Common myeloid progenitor, CD34-positive (primary cell): ENCODE measurements around the gene PITPNC1.
"Not testable (repeated sequence)": the region's sequence is repeated elsewhere in the genome, so short reads cannot be mapped to it uniquely, and the experiment has no call there.

Source experiments
- CTCF ChIA-PET: fragments of 350-600 bp; sonication (Branson Sonifier 250); formaldehyde crosslinking; loops from one replicate; lab custom pipeline; 2021; ENCODE audit warnings: antibody characterized with exemption; lab: Charles Lee
- POLR2A ChIA-PET: fragments of 350-600 bp; sonication (Branson Sonifier 250); formaldehyde crosslinking; loops from one replicate; lab custom pipeline; 2021; ENCODE audit warnings: antibody characterized with exemption; lab: Charles Lee
- DNase-seq, 3 donors: peaks; one replicate each; pipeline versions ENCODE4 v3.0.0 to v3.0.0-alpha.2; 2013
- H3K27ac ChIP-seq, 2 experiments: 1 replicate in 1 of 2; 2 replicates in 1 of 2; pipeline ENCODE4 v1.7.0; 2013; ENCODE audit warnings: inconsistent platforms in 2 of 2, low read length in 2 of 2, mild to moderate bottlenecking in 2 of 2, low read depth in 1 of 2, moderate library complexity in 1 of 2; ENCODE audit not compliant: severe bottlenecking in 2 of 2, insufficient read depth in 1 of 2, poor library complexity in 1 of 2
- H3K27me3 ChIP-seq, 5 experiments: replicated peaks in 2 of 5; 1 replicate in 3 of 5; 2 replicates in 2 of 5; pipeline versions ENCODE4 v1.6.1 to v1.7.0; 2013; ENCODE audit warnings: low read length in 4 of 5, mild to moderate bottlenecking in 2 of 5, moderate library complexity in 2 of 5, inconsistent platforms in 1 of 5; ENCODE audit not compliant: insufficient read depth in 5 of 5, control insufficient read depth in 4 of 5
- H3K36me3 ChIP-seq, 4 experiments: 1 replicate in 2 of 4; 2 replicates in 2 of 4; pipeline versions ENCODE4 v1.6.1 to v1.7.0; 2013; ENCODE audit warnings: low read length in 3 of 4, control low read depth in 1 of 4, mild to moderate bottlenecking in 1 of 4; ENCODE audit not compliant: control insufficient read depth in 4 of 4, insufficient read depth in 4 of 4
- H3K4me1 ChIP-seq, 4 experiments: 1 replicate in 3 of 4; 2 replicates in 1 of 4; pipeline versions ENCODE4 v1.6.1 to v1.7.1; 2013; ENCODE audit warnings: low read length in 3 of 4, mild to moderate bottlenecking in 3 of 4, control low read depth in 1 of 4, inconsistent platforms in 1 of 4, moderate library complexity in 1 of 4; ENCODE audit not compliant: control insufficient read depth in 4 of 4, insufficient read depth in 4 of 4; ENCODE audit errors: control extremely low read depth in 1 of 4
- H3K4me3 ChIP-seq, 7 experiments: 1 replicate in 4 of 7; 2 replicates in 3 of 7; pipeline versions ENCODE4 v1.5.1 to v1.7.0; 2013; ENCODE audit warnings: mild to moderate bottlenecking in 7 of 7, low read length in 6 of 7, moderate library complexity in 6 of 7, inconsistent platforms in 2 of 7, low read depth in 2 of 7, control low read depth in 1 of 7; ENCODE audit not compliant: insufficient read depth in 4 of 7, control insufficient read depth in 1 of 7; ENCODE audit errors: extremely low read depth in 1 of 7
- H3K9me3 ChIP-seq, 5 experiments: 1 replicate in 4 of 5; 2 replicates in 1 of 5; pipeline versions ENCODE4 v1.6.1 to v1.7.1; 2013; ENCODE audit warnings: low read length in 4 of 5, mild to moderate bottlenecking in 2 of 5, inconsistent platforms in 1 of 5, low read depth in 1 of 5, moderate library complexity in 1 of 5; ENCODE audit not compliant: control insufficient read depth in 4 of 5, insufficient read depth in 2 of 5; ENCODE audit errors: control extremely low read depth in 1 of 5
- WGBS: methylation state at CpG from one replicate; pipeline ENCODE4 v1.1.5; 2013; ENCODE audit not compliant: insufficient coverage; 5-methylcytosine and 5-hydroxymethylcytosine counted together

Gene PITPNC1

DNA sequence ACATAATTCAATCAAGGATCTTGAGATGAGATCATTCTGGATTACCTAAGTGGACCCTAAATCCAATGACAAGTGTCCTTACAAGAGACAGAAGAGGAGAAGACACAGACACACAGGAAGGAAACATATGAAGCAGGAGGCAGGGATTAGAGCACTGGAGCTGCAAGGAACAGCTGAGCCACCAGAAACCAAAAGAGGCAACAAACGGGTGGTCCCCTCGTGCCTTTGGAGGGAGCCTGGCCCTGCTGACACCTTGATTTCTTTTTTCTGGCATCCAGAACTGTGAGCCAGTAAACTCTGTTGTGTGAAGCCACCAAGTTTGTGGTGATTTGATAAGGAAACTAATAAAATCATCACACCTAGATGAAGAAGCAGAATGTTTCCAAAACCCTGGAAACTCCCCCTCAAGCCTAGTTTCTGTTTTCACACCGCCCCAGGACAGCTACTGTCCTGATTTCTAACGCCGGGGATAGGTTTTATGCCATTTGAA is 115.2 kb downstream of the PITPNC1 start:
- DNase-seq = no peak

DNA sequence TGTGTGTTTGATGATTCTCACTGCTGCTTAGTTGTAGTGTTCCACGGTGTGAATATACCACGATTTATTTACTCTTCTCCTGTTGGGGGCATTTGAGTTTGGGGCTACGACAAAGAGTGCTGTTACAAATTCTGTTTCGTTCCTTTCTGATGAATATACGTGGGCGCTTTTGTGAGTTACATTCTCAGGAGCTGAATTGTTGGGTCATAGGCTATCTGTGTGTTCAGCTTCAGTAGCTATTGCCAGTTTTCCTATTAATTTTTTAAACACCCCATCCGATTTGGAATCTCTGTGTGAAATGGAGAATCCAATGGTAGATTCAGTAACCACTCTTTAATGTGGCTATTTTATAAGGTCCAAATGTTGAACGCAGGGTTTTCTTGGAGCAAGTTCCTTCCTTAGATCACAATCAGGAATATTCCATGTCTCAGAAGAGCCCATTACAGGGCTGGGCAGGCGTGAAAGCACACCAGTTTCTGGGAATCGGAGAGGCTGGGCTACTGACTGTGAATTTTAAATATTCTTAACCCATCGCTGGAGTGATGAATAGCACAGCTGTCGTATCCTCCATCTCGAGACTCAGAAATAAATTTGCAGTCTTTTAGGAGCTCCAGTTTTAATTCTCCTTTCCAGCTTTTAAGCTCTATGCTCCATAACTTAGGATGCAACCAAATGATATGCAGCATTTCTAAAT is 115.9 kb downstream of the PITPNC1 start:
- Histone ChIP-seq H3K9me3 (no peaks in the 10 kb centered on the region), H3K4me3 (no peak overlapping the region), H3K27me3 (no peaks in the 10 kb centered on the region), H3K36me3 (peaks cover 0 to 3% (median 0%) of the 10 kb centered on the region in 4 experiments), H3K4me1 (peaks cover 0 to 4% (median 0%) of the 10 kb centered on the region in 4 experiments), H3K27ac (no peak overlapping the region)
- ChIA-PET CTCF (no interaction called here), POLR2A (no interaction called here)
- 91% methylated on average over 7 of the region's 13 CpGs for WGBS
- no peak for DNase-seq

More for the DNA sequence above, 115.2 kb downstream of the PITPNC1 start:
- no peaks in the 10 kb centered on the region for H3K27me3 ChIP-seq
- WGBS = 80% methylated on average over 1 of the region's 5 CpGs
- peaks cover 0 to 4% (median 0%) of the 10 kb centered on the region in 4 experiments for H3K4me1 ChIP-seq
- no peaks in the 10 kb centered on the region for H3K9me3 ChIP-seq
- H3K4me3 ChIP-seq = no peak overlapping the region
- H3K27ac ChIP-seq = no peak overlapping the region
- ChIA-PET CTCF (no interaction called here), POLR2A (no interaction called here)
- peaks cover 0 to 3% (median 0%) of the 10 kb centered on the region in 4 experiments for H3K36me3 ChIP-seq

- ChIA-PET POLR2A (no interaction called here), CTCF (no interaction called here)
- no peaks in the 10 kb centered on the region for H3K27me3 ChIP-seq
- peaks cover 0 to 4% (median 0%) of the 10 kb centered on the region in 4 experiments for H3K4me1 ChIP-seq
- H3K9me3 ChIP-seq = no peaks in the 10 kb centered on the region
- no peak overlapping the region for H3K27ac ChIP-seq
- no peak overlapping the region for H3K4me3 ChIP-seq
- peaks cover 0 to 3% (median 0%) of the 10 kb centered on the region in 4 experiments for H3K36me3 ChIP-seq
- WGBS = no CpG with 5 or more reads among the region's 4 CpGs
- DNase-seq = no peak
Observed at GRCh38 chr17:67493812-67494211, 116.7 kb downstream of the PITPNC1 start.

GRCh38 chr17:67495534-67495933 is 118.5 kb downstream of the PITPNC1 start:
- CTCF ChIA-PET, DNase-seq, H3K4me3 ChIP-seq, H3K27me3 ChIP-seq, H3K4me1 ChIP-seq, H3K27ac ChIP-seq, H3K36me3 ChIP-seq, H3K9me3 ChIP-seq: not testable (repeated sequence)
- POLR2A ChIA-PET = interaction anchor here (0.6 kb wide), 1 partner anchor 313 kb away, joined by 3 read pairs; no protein-coding TSS in a partner anchor
- WGBS = no CpG with 5 or more reads among the region's 5 CpGs

- no peaks in the 10 kb centered on the region for H3K27me3 ChIP-seq
- ChIA-PET CTCF (no interaction called here), POLR2A (no interaction called here)
- WGBS = 88% methylated on average over 7 of the region's 7 CpGs
- no peaks in the 10 kb centered on the region for H3K9me3 ChIP-seq
- H3K36me3 ChIP-seq = no peaks in the 10 kb centered on the region
- DNase-seq = no peak
- no peak overlapping the region for H3K4me3 ChIP-seq
- H3K27ac ChIP-seq = no peak overlapping the region
- peaks cover 0 to 4% (median 0%) of the 10 kb centered on the region in 4 experiments for H3K4me1 ChIP-seq
Observed at GRCh38 chr17:67496286-67496685, 119.2 kb downstream of the PITPNC1 start.

DNA sequence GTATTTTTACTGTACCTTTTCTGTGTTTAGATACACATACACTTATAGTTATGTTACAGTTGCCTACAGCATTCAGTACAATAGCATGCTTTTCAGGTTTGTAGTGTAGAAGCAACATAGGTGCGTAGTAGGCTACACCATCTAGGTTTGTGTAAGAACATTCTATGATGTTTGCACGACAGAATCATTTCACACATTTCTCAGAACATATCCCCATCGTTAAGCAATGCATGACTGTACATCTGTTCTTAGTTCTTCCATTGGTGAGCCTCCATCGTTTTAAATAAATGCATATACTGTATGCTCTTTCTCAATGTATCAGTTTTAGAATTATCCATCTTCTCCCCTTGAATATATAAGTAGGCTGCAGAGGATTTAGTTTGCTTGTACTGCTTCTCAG is 122.6 kb downstream of the PITPNC1 start:
- H3K4me1 ChIP-seq = no peaks in the 10 kb centered on the region
- POLR2A ChIA-PET = no interaction called here
- no peak overlapping the region for H3K4me3 ChIP-seq
- no peak overlapping the region for H3K27ac ChIP-seq
- DNase-seq = no peak
- 100% methylated on average over 2 of the region's 4 CpGs for WGBS
- no peaks in the 10 kb centered on the region for H3K36me3 ChIP-seq
- H3K27me3 ChIP-seq = no peaks in the 10 kb centered on the region
- CTCF ChIA-PET = no interaction called here
- no peaks in the 10 kb centered on the region for H3K9me3 ChIP-seq

DNA sequence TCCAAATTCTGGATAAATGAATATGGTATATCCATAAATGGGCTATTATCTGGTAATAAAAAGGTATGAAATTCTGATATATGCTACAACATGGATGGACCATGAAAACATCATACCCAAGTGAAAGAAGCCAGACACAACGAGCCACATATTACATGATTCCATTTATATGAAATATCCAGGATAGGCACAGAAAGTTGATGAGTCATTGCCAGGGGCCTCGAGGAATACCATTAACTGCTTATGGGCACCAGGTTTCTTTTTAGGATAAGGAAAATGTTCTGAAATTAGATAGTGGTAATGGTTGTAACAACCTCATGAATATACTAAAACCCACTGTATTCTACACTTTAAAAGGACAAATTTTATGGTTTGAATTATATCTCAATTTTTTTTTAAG is 123.2 kb downstream of the PITPNC1 start:
- H3K36me3 ChIP-seq = no peaks in the 10 kb centered on the region
- ChIA-PET POLR2A (no interaction called here), CTCF (no interaction called here)
- no peak overlapping the region for H3K27ac ChIP-seq
- H3K4me3 ChIP-seq = no peak overlapping the region
- no CpG with 5 or more reads among the region's 2 CpGs for WGBS
- no peaks in the 10 kb centered on the region for H3K27me3 ChIP-seq
- DNase-seq = no peak
- no peaks in the 10 kb centered on the region for H3K4me1 ChIP-seq
- H3K9me3 ChIP-seq = no peaks in the 10 kb centered on the region
